ENCODE data around the gene KLF14.
"Not testable (repeated sequence)": the region's sequence is repeated elsewhere in the genome, so short reads cannot be mapped to it uniquely, and the experiment has no call there.

The KLF14 gene

GRCh38 chr7:130733931-130734814 is at the start of gene KLF14:
KLF14 (minus strand) TSS chr7:130734207; CDS start chr7:130734033, 174 bp downstream.
- DNase-seq (ENCODE audit: low read depth), result no peak

- DNase-seq (ENCODE audit: low read depth), result no peak
Measured at GRCh38 chr7:130781346-130781745, 47.3 kb upstream of the KLF14 start.

- DNase-seq (ENCODE audit: low read depth), result no peak
Measured at GRCh38 chr7:130777426-130777825, 43.4 kb upstream of the KLF14 start.

- DNase-seq (ENCODE audit: low read depth), result not testable (repeated sequence)
Measured at GRCh38 chr7:130772456-130772855, 38.4 kb upstream of the KLF14 start.

GRCh38 chr7:130768854-130769253 is 34.8 kb upstream of the KLF14 start:
- no peak for DNase-seq (ENCODE audit: low read depth)

GRCh38 chr7:130764569-130764968 is 30.6 kb upstream of the KLF14 start:
- not testable (repeated sequence) for DNase-seq (ENCODE audit: low read depth)

GRCh38 chr7:130758429-130759056 is 24.5 kb upstream of the KLF14 start:
- DNase-seq (ENCODE audit: low read depth), result peak; percentile 8

GRCh38 chr7:130756316-130756715 is 22.3 kb upstream of the KLF14 start:
- no peak for DNase-seq (ENCODE audit: low read depth)

- DNase-seq (ENCODE audit: low read depth), result no peak
Measured at GRCh38 chr7:130752424-130752823, 18.4 kb upstream of the KLF14 start.

- DNase-seq (ENCODE audit: low read depth), result no peak
Measured at GRCh38 chr7:130750755-130751154, 16.7 kb upstream of the KLF14 start.

GRCh38 chr7:130748531-130749389 is 14.8 kb upstream of the KLF14 start:
- DNase-seq (ENCODE audit: low read depth), result no peak

GRCh38 chr7:130741331-130741995 is 7.5 kb upstream of the KLF14 start:
- DNase-seq (ENCODE audit: low read depth), result no peak

- DNase-seq (ENCODE audit: low read depth), result no peak
Measured at GRCh38 chr7:130740606-130741005, 6.6 kb upstream of the KLF14 start.

- DNase-seq (ENCODE audit: low read depth), result no peak
Measured at GRCh38 chr7:130736298-130736900, 2.4 kb upstream of the KLF14 start.

- DNase-seq (ENCODE audit: low read depth), result no peak
Measured at GRCh38 chr7:130734815-130735716, 1.1 kb upstream of the KLF14 start.

- no peak for DNase-seq (ENCODE audit: low read depth)
Measured at GRCh38 chr7:130732980-130733930, 752 bp downstream of the KLF14 start.

- no peak for DNase-seq (ENCODE audit: low read depth)
Measured at GRCh38 chr7:130723784-130724183, 10.2 kb downstream of the KLF14 start.

- no peak for DNase-seq (ENCODE audit: low read depth)
Measured at GRCh38 chr7:130721486-130722277, 12.3 kb downstream of the KLF14 start.

Data from HS-27A (cell line).